Measurements from ENCODE around the gene P2RY6. TPM values are rescaled to one million over a fixed set of nuclear protein-coding genes. Genes with fewer than 3 reads are reported as not detected.

P2RY6 gene
- total RNA-seq, 2 donors from 2014 or later: 0.31 to 0.37 TPM

DNA sequence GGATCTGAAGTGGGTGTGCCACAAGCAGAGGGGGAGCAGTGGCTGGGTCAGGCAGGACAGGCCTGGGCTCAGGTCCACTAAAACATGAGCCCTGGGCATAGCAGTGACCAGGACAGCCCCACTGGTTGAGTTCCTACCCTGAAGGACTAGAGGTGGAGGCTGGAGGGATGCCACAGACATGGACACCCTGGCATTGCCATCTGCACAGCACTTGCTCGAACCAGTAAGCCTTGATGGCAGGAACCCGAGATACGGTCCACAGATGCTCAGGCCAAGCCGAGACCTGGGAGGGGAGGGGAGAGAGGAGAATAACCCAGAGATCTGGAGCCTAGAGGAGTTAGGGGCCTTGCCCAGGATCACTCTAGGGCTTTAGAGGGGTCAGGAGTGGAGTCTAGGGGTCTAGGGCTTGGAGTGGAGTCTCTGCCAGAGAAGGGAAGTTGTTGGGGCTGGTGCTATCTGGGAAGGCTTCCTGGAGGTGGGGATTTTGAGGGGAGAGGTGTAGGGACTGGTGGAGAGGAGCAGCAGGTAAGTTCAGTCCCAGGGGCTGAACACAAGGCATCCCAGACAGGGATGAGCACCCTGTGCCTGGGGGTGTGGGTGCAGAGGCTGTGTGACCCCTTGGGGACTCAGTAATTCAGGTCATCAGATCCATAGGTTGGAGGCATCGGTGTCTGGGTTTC is 73.5 kb downstream of the P2RY6 start:
- H3K27ac ChIP-seq (ENCODE audit: low read depth, low read length): no peak overlapping the region
- Mint-ChIP-seq H3K9me3 (no peaks in the 10 kb centered on the region), H3K36me3 (ENCODE audit: low read depth) (peaks cover 14% of the 10 kb centered on the region), H3K27me3 (ENCODE audit: insufficient read depth) (peaks cover 31% of the 10 kb centered on the region), H3K4me1 (peaks cover 2% of the 10 kb centered on the region), H3K27ac (no peak overlapping the region), H3K4me3 (no peak overlapping the region)
- no peak overlapping the region for H3K9ac ChIP-seq (ENCODE audit: extremely low read depth, low read length, poor library complexity, severe bottlenecking)
- WGBS, 2 experiments (ENCODE audit: insufficient coverage in 1 of 2, insufficient read length in 1 of 2): 94 to 95% methylated on average over 3 to 5 of the region's 5 CpGs
- no peaks in the 10 kb centered on the region for H3K9me3 ChIP-seq (ENCODE audit: control insufficient read depth, low read length)
- no peak overlapping the region for H3K4me3 ChIP-seq (ENCODE audit: low read length)
- DNase-seq: no peak
- peaks cover 9% of the 10 kb centered on the region for H3K27me3 ChIP-seq (ENCODE audit: control insufficient read depth, insufficient read depth, low read length, poor library complexity, severe bottlenecking)
- TF ChIP-seq, protein P1, sequence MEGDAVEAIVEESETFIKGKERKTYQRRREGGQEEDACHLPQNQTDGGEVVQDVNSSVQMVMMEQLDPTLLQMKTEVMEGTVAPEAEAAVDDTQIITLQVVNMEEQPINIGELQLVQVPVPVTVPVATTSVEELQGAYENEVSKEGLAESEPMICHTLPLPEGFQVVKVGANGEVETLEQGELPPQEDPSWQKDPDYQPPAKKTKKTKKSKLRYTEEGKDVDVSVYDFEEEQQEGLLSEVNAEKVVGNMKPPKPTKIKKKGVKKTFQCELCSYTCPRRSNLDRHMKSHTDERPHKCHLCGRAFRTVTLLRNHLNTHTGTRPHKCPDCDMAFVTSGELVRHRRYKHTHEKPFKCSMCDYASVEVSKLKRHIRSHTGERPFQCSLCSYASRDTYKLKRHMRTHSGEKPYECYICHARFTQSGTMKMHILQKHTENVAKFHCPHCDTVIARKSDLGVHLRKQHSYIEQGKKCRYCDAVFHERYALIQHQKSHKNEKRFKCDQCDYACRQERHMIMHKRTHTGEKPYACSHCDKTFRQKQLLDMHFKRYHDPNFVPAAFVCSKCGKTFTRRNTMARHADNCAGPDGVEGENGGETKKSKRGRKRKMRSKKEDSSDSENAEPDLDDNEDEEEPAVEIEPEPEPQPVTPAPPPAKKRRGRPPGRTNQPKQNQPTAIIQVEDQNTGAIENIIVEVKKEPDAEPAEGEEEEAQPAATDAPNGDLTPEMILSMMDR (conservative IDR thresholded peaks at IDR 0.05): no peak
- H3K4me1 ChIP-seq (ENCODE audit: control insufficient read depth, insufficient read depth, low read length): no peaks in the 10 kb centered on the region
- H3K36me3 ChIP-seq (ENCODE audit: control insufficient read depth, insufficient read depth, low read length): no peaks in the 10 kb centered on the region

DNA sequence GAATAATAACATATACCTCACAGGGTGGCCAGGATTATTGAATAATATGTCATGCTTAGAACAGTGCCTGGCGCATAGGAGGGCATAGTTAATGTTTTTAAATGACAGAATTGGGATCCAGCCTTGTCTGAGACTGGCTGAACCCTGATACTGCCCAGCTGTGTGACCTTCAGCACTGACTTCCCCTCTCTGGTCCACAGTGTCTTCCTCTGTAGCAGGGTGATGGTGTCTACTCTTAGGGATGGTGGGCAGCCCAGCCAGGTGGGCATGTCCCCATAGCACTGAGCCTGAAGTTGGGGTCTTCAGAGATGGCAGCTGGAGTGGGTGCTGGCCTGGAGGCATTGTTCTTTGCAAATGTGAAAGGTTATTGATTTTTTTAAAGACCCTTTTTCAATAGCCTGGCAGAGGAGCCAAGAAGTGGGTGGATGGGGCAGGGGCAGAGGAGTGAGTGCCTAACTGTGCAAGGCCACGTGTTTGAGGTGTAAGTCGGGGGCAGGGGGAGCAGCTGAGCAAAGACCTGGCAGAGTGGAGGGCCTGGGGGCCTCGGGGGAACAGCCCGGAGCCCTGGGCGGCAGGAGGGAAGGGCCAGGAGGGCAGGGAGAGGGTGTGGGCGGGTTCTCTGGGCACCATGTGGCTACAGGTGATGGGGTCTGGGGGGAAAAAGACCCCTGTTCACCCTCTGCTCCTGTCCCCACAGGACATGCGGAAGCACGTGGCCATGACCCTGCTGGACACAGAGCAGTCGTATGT is 74.2 kb downstream of the P2RY6 start:
- H3K27me3 Mint-ChIP-seq (ENCODE audit: insufficient read depth): peaks cover 24% of the 10 kb centered on the region
- Histone ChIP-seq H3K4me3 (ENCODE audit: low read length) (no peak overlapping the region), H3K9me3 (ENCODE audit: control insufficient read depth, low read length) (no peaks in the 10 kb centered on the region), H3K27me3 (ENCODE audit: control insufficient read depth, insufficient read depth, low read length, poor library complexity, severe bottlenecking) (peaks cover 9% of the 10 kb centered on the region), H3K9ac (ENCODE audit: extremely low read depth, low read length, poor library complexity, severe bottlenecking) (no peak overlapping the region), H3K36me3 (ENCODE audit: control insufficient read depth, insufficient read depth, low read length) (peaks cover 3% of the 10 kb centered on the region), H3K27ac (ENCODE audit: low read depth, low read length) (peak overlapping the region; percentile 15), H3K4me1 (ENCODE audit: control insufficient read depth, insufficient read depth, low read length) (no peaks in the 10 kb centered on the region)
- H3K4me3 Mint-ChIP-seq: no peak overlapping the region
- WGBS, 2 experiments (ENCODE audit: insufficient coverage in 1 of 2, insufficient read length in 1 of 2): 78 to 89% methylated on average over 4 to 10 of the region's 10 CpGs
- no peaks in the 10 kb centered on the region for H3K9me3 Mint-ChIP-seq
- DNase-seq: no peak
- peaks cover 2% of the 10 kb centered on the region for H3K4me1 Mint-ChIP-seq
- peaks cover 14% of the 10 kb centered on the region for H3K36me3 Mint-ChIP-seq (ENCODE audit: low read depth)
- H3K27ac Mint-ChIP-seq: no peak overlapping the region
- TF ChIP-seq, protein P1 (conservative IDR thresholded peaks at IDR 0.05): no peak

- Mint-ChIP-seq H3K4me3 (no peak overlapping the region), H3K27ac (no peak overlapping the region), H3K4me1 (peaks cover 2% of the 10 kb centered on the region), H3K36me3 (ENCODE audit: low read depth) (peaks cover 14% of the 10 kb centered on the region), H3K27me3 (ENCODE audit: insufficient read depth) (peaks cover 17% of the 10 kb centered on the region), H3K9me3 (no peaks in the 10 kb centered on the region)
- no peak overlapping the region for H3K4me3 ChIP-seq (ENCODE audit: low read length)
- peaks cover 3% of the 10 kb centered on the region for H3K36me3 ChIP-seq (ENCODE audit: control insufficient read depth, insufficient read depth, low read length)
- H3K27me3 ChIP-seq (ENCODE audit: control insufficient read depth, insufficient read depth, low read length, poor library complexity, severe bottlenecking): peaks cover 4% of the 10 kb centered on the region
- WGBS, 2 experiments (ENCODE audit: insufficient coverage in 1 of 2, insufficient read length in 1 of 2): 86 to 90% methylated on average over 5 to 12 of the region's 12 CpGs
- H3K9me3 ChIP-seq (ENCODE audit: control insufficient read depth, low read length): no peaks in the 10 kb centered on the region
- no peak overlapping the region for H3K27ac ChIP-seq (ENCODE audit: low read depth, low read length)
- H3K9ac ChIP-seq (ENCODE audit: extremely low read depth, low read length, poor library complexity, severe bottlenecking): no peak overlapping the region
- no peak for DNase-seq
- no peaks in the 10 kb centered on the region for H3K4me1 ChIP-seq (ENCODE audit: control insufficient read depth, insufficient read depth, low read length)
- TF ChIP-seq, protein P1 (conservative IDR thresholded peaks at IDR 0.05): no peak
Observed at GRCh38 chr11:73347067-73347466, 74.9 kb downstream of the P2RY6 start.

Other genes starting within 250 kb of the P2RY6 start
- gene FCHSD2, start 130.0 kb upstream of the P2RY6 start, total RNA-seq: 10 to 100 TPM; 14.0 to 17.6 TPM
- gene P2RY2, start 54.1 kb upstream of the P2RY6 start, total RNA-seq: under 1 TPM; 0.60 to 0.62 TPM
- 10 to 100 TPM; 31.0 to 39.0 TPM for gene ARHGEF17, start 35.9 kb downstream of the P2RY6 start, total RNA-seq
- 1 to 10 TPM; 6.9 to 8.9 TPM for gene RELT, start 104.1 kb downstream of the P2RY6 start, total RNA-seq